H9 (cell line): ENCODE results near the gene MYO18A. TPM values are rescaled to one million over a fixed set of nuclear protein-coding genes. Genes with fewer than 3 reads are reported as not detected.
A peak's percentile ranks its signal among the peaks of the same experiment; 100 is the strongest.

Experiments
- DNase-seq: peaks from one replicate; pipeline ENCODE4 v3.0.0-alpha.2; 2017
- H2AFZ ChIP-seq: one replicate; pipeline ENCODE4 v1.6.1; 2013; ENCODE audit warnings: mild to moderate bottlenecking, low read length, control low read depth, moderate library complexity
- H2AK5ac ChIP-seq: 2 replicates; pipeline ENCODE4 v1.6.1; 2013; ENCODE audit warnings: low read length, control low read depth, mixed read lengths; ENCODE audit not compliant: insufficient read length
- H2BK120ac ChIP-seq: one replicate; pipeline ENCODE4 v1.6.1; 2013; ENCODE audit warnings: low read depth, mild to moderate bottlenecking, low read length, control low read depth, inconsistent platforms; ENCODE audit not compliant: poor library complexity, severe bottlenecking
- H2BK12ac ChIP-seq: 2 replicates; pipeline ENCODE4 v1.6.1; 2013; ENCODE audit warnings: low read length, control low read depth, mixed read lengths, low read depth; ENCODE audit not compliant: insufficient read length
- H2BK15ac ChIP-seq: 2 replicates; pipeline ENCODE4 v1.6.1; 2013; ENCODE audit warnings: low read depth, low read length, control low read depth
- H2BK20ac ChIP-seq: one replicate; pipeline ENCODE4 v1.6.1; 2013; ENCODE audit warnings: low read depth, mild to moderate bottlenecking, low read length, control low read depth, inconsistent platforms; ENCODE audit not compliant: poor library complexity, severe bottlenecking
- H2BK5ac ChIP-seq: 2 replicates; pipeline ENCODE4 v1.6.1; 2013; ENCODE audit warnings: low read length, control low read depth, mixed read lengths; ENCODE audit not compliant: insufficient read length
- H3K14ac ChIP-seq: 2 replicates; pipeline ENCODE4 v1.6.1; 2013; ENCODE audit warnings: low read length, control low read depth; ENCODE audit not compliant: insufficient read depth
- H3K18ac ChIP-seq: 2 replicates; pipeline ENCODE4 v1.6.1; 2013; ENCODE audit warnings: low read depth, mild to moderate bottlenecking, mixed read lengths, low read length, control low read depth; ENCODE audit not compliant: insufficient read length
- H3K23ac ChIP-seq: 2 replicates; pipeline ENCODE4 v1.6.1; 2013; ENCODE audit warnings: low read length, control low read depth, mixed read lengths, low read depth; ENCODE audit not compliant: insufficient read length
- H3K23me2 ChIP-seq: 2 replicates; pipeline ENCODE4 v1.6.1; 2013; ENCODE audit warnings: low read depth, mild to moderate bottlenecking, mixed read lengths, low read length, control low read depth; ENCODE audit not compliant: insufficient read length, poor library complexity, severe bottlenecking
- H3K27ac ChIP-seq: 2 replicates; pipeline ENCODE4 v1.5.1; 2013; ENCODE audit warnings: low read length, control low read depth, mixed read lengths, low read depth; ENCODE audit not compliant: insufficient read length
- H3K27me3 ChIP-seq: 2 replicates; pipeline ENCODE4 v1.6.1; 2013; ENCODE audit warnings: low read length, control low read depth, inconsistent platforms; ENCODE audit not compliant: insufficient read depth
- H3K4ac ChIP-seq: 2 replicates; pipeline ENCODE4 v1.6.1; 2013; ENCODE audit warnings: low read depth, mild to moderate bottlenecking, control low read depth, inconsistent platforms, low read length, moderate library complexity
- H3K4me1 ChIP-seq: 2 replicates; pipeline ENCODE4 v1.6.1; 2013; ENCODE audit warnings: low read length, control low read depth, inconsistent platforms; ENCODE audit not compliant: insufficient read depth
- H3K4me2 ChIP-seq: 2 replicates; pipeline ENCODE4 v1.6.1; 2013; ENCODE audit warnings: low read length, control low read depth, mixed read lengths; ENCODE audit not compliant: insufficient read length, insufficient read depth
- H3K56ac ChIP-seq: 2 replicates; pipeline ENCODE4 v1.6.1; 2013; ENCODE audit warnings: low read depth, mild to moderate bottlenecking, mixed read lengths, low read length, control low read depth; ENCODE audit not compliant: insufficient read length
- H3K79me1 ChIP-seq: 2 replicates; pipeline ENCODE4 v1.6.1; 2013; ENCODE audit warnings: low read depth, mild to moderate bottlenecking, moderate library complexity, low read length, control low read depth, inconsistent platforms; ENCODE audit not compliant: insufficient read depth, poor library complexity, severe bottlenecking
- H3K79me2 ChIP-seq: 2 replicates; pipeline ENCODE4 v1.6.1; 2013; ENCODE audit warnings: low read length, control low read depth, inconsistent platforms; ENCODE audit not compliant: insufficient read depth
- H3K9ac ChIP-seq: 2 replicates; pipeline ENCODE4 v1.6.1; 2013; ENCODE audit warnings: low read length, control low read depth, mixed read lengths; ENCODE audit not compliant: insufficient read length; ENCODE audit errors: extremely low read depth
- H3K9me3 ChIP-seq: one replicate; pipeline ENCODE4 v1.6.1; 2013; ENCODE audit warnings: low read depth, low read length, inconsistent platforms; ENCODE audit not compliant: control insufficient read depth
- H3T11ph ChIP-seq: one replicate; pipeline ENCODE4 v1.6.1; 2013; ENCODE audit warnings: mild to moderate bottlenecking, low read length, control low read depth, inconsistent platforms
- H4K20me1 ChIP-seq: one replicate; pipeline ENCODE4 v1.6.1; 2013; ENCODE audit not compliant: control insufficient read depth, insufficient read length, insufficient read depth
- H4K5ac ChIP-seq: 2 replicates; pipeline ENCODE4 v1.6.1; 2013; ENCODE audit warnings: low read depth, mild to moderate bottlenecking, mixed read lengths, low read length, control low read depth; ENCODE audit not compliant: insufficient read length
- H4K8ac ChIP-seq: replicated peaks from 2 replicates; pipeline ENCODE4 v1.6.1; 2013; ENCODE audit warnings: low read length, control low read depth, mixed read lengths, low read depth; ENCODE audit not compliant: insufficient read length
- H4K91ac ChIP-seq: 2 replicates; pipeline ENCODE4 v1.6.1; 2013; ENCODE audit warnings: low read depth, mild to moderate bottlenecking, moderate library complexity, mixed read lengths, low read length, control low read depth; ENCODE audit not compliant: insufficient read length
- H3K27ac Mint-ChIP-seq, 3 experiments: 2 replicates in 2 of 3; 3 replicates in 1 of 3; pipeline ENCODE4 v1.8.0; 2020 to 2021; ENCODE audit warnings: mixed read lengths in 3 of 3, mild to moderate bottlenecking in 1 of 3, moderate library complexity in 1 of 3
- H3K27me3 Mint-ChIP-seq: 2 replicates; pipeline ENCODE4 v1.8.0; 2021; ENCODE audit warnings: low read depth, mild to moderate bottlenecking, moderate library complexity, mixed read lengths
- H3K36me3 Mint-ChIP-seq, 3 experiments: 2 replicates in 2 of 3; 3 replicates in 1 of 3; pipeline ENCODE4 v1.8.0; 2020 to 2021; ENCODE audit warnings: low read depth in 3 of 3, mixed read lengths in 3 of 3; ENCODE audit not compliant: insufficient read depth in 1 of 3
- H3K4me1 Mint-ChIP-seq, 2 experiments: 2 replicates each; pipeline ENCODE4 v1.8.0; 2020; ENCODE audit warnings: mixed read lengths in 2 of 2
- H3K4me3 Mint-ChIP-seq, 2 experiments: 2 replicates in 1 of 2; 3 replicates in 1 of 2; pipeline ENCODE4 v1.8.0; 2020 to 2021; ENCODE audit warnings: mild to moderate bottlenecking in 2 of 2, mixed read lengths in 2 of 2, moderate library complexity in 1 of 2
- H3K9me3 Mint-ChIP-seq, 2 experiments: 2 replicates in 1 of 2; 3 replicates in 1 of 2; pipeline ENCODE4 v1.8.0; 2020; ENCODE audit warnings: mild to moderate bottlenecking in 2 of 2, mixed read lengths in 2 of 2, moderate library complexity in 1 of 2
- WGBS: extraction: QIAGEN DNeasy Blood & Tissue Kit; methylation state at CpG from one replicate; pipeline ENCODE4 v1.1.7; 2013; ENCODE audit warnings: missing lambda C conversion rate, low lambda C conversion rate, mixed read lengths; ENCODE audit not compliant: insufficient read length; ENCODE audit errors: extremely low coverage; 5-methylcytosine and 5-hydroxymethylcytosine counted together
- total RNA-seq: library from RNA; stranded (reverse); gene quantifications from 2 replicates; pipeline ENCODE4 v1.2.1, GENCODE V29; 2021
- TF ChIP-seq, protein P1 (sequence below): fragments of 200-600 bp; sonication (generic); conservative IDR thresholded peaks from 3 replicates; pipeline ENCODE4 v1.8.0; 2021; ENCODE audit warnings: antibody characterized with exemption, mild to moderate bottlenecking

Gene MYO18A
- total RNA-seq, 1 experiment from 2014 or later, result 21.6 TPM

DNA sequence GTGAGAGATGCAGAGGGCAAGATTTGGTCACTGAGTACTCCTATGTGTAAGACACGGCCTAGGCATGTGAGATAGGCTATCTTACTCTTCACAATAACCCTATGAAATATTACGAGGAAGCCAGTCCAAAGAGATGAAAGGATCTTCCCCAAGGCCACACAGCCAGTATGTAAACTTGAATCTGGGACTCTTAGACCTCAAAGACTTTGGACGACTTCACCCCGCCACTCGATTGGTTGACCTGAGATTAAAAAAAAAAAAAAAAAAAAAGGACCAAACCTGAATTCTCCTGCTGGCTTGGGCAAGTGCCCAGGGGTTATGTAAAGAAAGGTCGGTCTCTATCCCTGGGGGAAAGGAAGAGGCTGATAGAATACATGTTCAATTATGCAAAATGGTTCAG, 104.1 kb downstream of the MYO18A start:
- no CpG with 5 or more reads among the region's 6 CpGs for WGBS
- H3K9me3 ChIP-seq, result no peaks in the 10 kb centered on the region
- no peak overlapping the region for H3K23ac ChIP-seq
- TF ChIP-seq, protein P1, sequence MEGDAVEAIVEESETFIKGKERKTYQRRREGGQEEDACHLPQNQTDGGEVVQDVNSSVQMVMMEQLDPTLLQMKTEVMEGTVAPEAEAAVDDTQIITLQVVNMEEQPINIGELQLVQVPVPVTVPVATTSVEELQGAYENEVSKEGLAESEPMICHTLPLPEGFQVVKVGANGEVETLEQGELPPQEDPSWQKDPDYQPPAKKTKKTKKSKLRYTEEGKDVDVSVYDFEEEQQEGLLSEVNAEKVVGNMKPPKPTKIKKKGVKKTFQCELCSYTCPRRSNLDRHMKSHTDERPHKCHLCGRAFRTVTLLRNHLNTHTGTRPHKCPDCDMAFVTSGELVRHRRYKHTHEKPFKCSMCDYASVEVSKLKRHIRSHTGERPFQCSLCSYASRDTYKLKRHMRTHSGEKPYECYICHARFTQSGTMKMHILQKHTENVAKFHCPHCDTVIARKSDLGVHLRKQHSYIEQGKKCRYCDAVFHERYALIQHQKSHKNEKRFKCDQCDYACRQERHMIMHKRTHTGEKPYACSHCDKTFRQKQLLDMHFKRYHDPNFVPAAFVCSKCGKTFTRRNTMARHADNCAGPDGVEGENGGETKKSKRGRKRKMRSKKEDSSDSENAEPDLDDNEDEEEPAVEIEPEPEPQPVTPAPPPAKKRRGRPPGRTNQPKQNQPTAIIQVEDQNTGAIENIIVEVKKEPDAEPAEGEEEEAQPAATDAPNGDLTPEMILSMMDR, result no peak
- H3K56ac ChIP-seq, result no peak overlapping the region
- no peak overlapping the region for H4K91ac ChIP-seq
- no peak overlapping the region for H2AFZ ChIP-seq
- no peak overlapping the region for H2BK120ac ChIP-seq
- H3K27me3 ChIP-seq, result no peaks in the 10 kb centered on the region
- H4K5ac ChIP-seq, result no peak overlapping the region
- H2BK20ac ChIP-seq, result no peak overlapping the region
- H3K18ac ChIP-seq, result no peak overlapping the region
- H3K9ac ChIP-seq, result no peak overlapping the region
- H3K4ac ChIP-seq, result no peak overlapping the region
- no peaks in the 10 kb centered on the region for H3K79me2 ChIP-seq
- no peak for DNase-seq
- no peaks in the 10 kb centered on the region for H3K23me2 ChIP-seq
- H3K4me1 ChIP-seq, result peaks cover 7% of the 10 kb centered on the region; the same call in 1 of the 2 replicates
- no peak overlapping the region for H3K27ac ChIP-seq
- H2AK5ac ChIP-seq, result no peak overlapping the region
- H3K4me2 ChIP-seq, result no peak overlapping the region
- H3K9me3 Mint-ChIP-seq, result no peaks in the 10 kb centered on the region
- no peaks in the 10 kb centered on the region; the same call in 1 of the 2 replicates for H3K27me3 Mint-ChIP-seq
- no peak overlapping the region for H2BK5ac ChIP-seq
- no peak overlapping the region for H2BK15ac ChIP-seq
- H3K4me3 Mint-ChIP-seq, result peak overlapping the region in 1 of 2 experiments; percentile 16; a peak in 1 of 5 replicates
- peaks cover 43 to 65% of the 10 kb centered on the region in 2 experiments for H3K4me1 Mint-ChIP-seq
- no peak overlapping the region for H4K8ac ChIP-seq
- H4K20me1 ChIP-seq, result no peaks in the 10 kb centered on the region
- H3K36me3 Mint-ChIP-seq, result peaks cover 8 to 16% (median 8%) of the 10 kb centered on the region in 3 experiments; a peak in 6 of 7 replicates
- H3K14ac ChIP-seq, result no peak overlapping the region
- H2BK12ac ChIP-seq, result no peak overlapping the region
- no peak overlapping the region for H3K27ac Mint-ChIP-seq
- H3T11ph ChIP-seq, result no peak overlapping the region
- no peaks in the 10 kb centered on the region for H3K79me1 ChIP-seq
